ENCODE results near the gene IMPG2. TPM values are rescaled to one million over a fixed set of nuclear protein-coding genes. Genes with fewer than 3 reads are reported as not detected.

IMPG2 gene
- total and polyA plus RNA-seq, 2 experiments from 2014 or later = 0.11 TPM; not detected in 1

DNA sequence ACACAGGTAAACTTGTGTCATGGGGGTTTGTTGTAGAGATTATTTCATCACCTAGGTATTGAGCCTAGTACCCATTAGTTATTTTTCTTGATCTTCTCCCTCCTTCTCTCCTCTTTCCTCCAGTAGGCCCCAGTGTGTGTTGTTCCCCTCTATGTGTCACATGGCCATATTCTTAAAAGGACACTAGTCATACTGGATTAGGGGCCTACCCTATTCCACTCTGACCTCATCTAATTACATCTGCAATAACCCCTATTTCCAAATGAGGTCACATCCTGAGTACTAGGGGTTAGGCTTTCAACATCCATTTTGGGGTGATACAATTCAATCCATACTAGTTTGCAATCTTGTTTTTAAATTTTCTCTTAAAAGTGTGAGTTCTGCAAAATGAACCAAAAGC is 142.8 kb downstream of the IMPG2 start:
- Histone ChIP-seq H2AFZ (no peak overlapping the region), H3F3A (ENCODE audit: insufficient read depth) (no peaks in the 10 kb centered on the region), H3K4me1 (ENCODE audit: insufficient read depth) (peaks cover 5% of the 10 kb centered on the region), H3K9ac (no peak overlapping the region), H3K36me3 (ENCODE audit: low read depth) (no peaks in the 10 kb centered on the region), H4K20me1 (ENCODE audit: insufficient read depth) (no peaks in the 10 kb centered on the region), H3K27ac (no peak overlapping the region), H3K9me2 (ENCODE audit: insufficient read depth) (no peaks in the 10 kb centered on the region), H3K79me2 (ENCODE audit: insufficient read depth) (no peaks in the 10 kb centered on the region), H3K27me3 (replicated peaks; ENCODE audit: insufficient read depth) (no peaks in the 10 kb centered on the region), H3K9me3 (ENCODE audit: low read depth) (no peaks in the 10 kb centered on the region), H3K4me2 (ENCODE audit: unreplicated experiment) (no peak overlapping the region), H3K4me3 (no peak overlapping the region)
- in situ Hi-C loops (cut with MboI) = loop anchor here (25.0 kb wide), 1 partner anchor 415 kb away; no protein-coding TSS in a partner anchor
- TF ChIP-seq EZH2 (IDR thresholded peaks at IDR 0.05; ENCODE audit: insufficient read depth, poor library complexity, severe bottlenecking) (no peak), EZH2phosphoT487 (IDR thresholded peaks at IDR 0.05; ENCODE audit: insufficient read depth, low read depth) (no peak)
- no peak for DNase-seq

Other genes starting within 250 kb of the IMPG2 start
- 5.4 and 8.2 TPM in 2 replicates for gene SENP7, start 192.6 kb upstream of the IMPG2 start, total RNA-seq (2014; rRNA removed; shearing (Covaris generic))
- gene SENP7, start 192.6 kb upstream of the IMPG2 start, polyA plus RNA-seq (2016; fragmentation: Nextera tagmentation; extraction: Ambion mirVana) = 2.9 and 3.5 TPM in 2 replicates
- 20.7 and 22.5 TPM in 2 replicates for gene TRMT10C, start 241.3 kb upstream of the IMPG2 start, total RNA-seq (2014; rRNA removed; shearing (Covaris generic))
- 28.4 and 33.3 TPM in 2 replicates for gene TRMT10C, start 241.3 kb upstream of the IMPG2 start, polyA plus RNA-seq (2016; fragmentation: Nextera tagmentation; extraction: Ambion mirVana)

Data from GM23248 (cell line).